ENCODE measurements around the gene DPP9. TPM values are rescaled to one million over a fixed set of nuclear protein-coding genes. Genes with fewer than 3 reads are reported as not detected.

Gene DPP9
- total RNA-seq, 2 donors from 2014 or later, result 36.2 to 50.4 TPM

- no peak for DNase-seq (ENCODE audit: low spot score)
- Histone ChIP-seq H3K4me1 (peaks cover 0 to 7% of the 10 kb centered on the region in 2 donors), H3K27ac (no peak overlapping the region), H3K27me3 (no peaks in the 10 kb centered on the region), H3K9me3 (no peaks in the 10 kb centered on the region), H3K4me3 (no peak overlapping the region), H3K36me3 (no peaks in the 10 kb centered on the region)
- no peak for TF ChIP-seq CTCF (IDR thresholded peaks at IDR 0.05)
These were observed 10.2 kb upstream of the DPP9 start for GRCh38 chr19:4733755-4734345.

- H3K27ac ChIP-seq, result no peak overlapping the region
- peaks cover 0 to 7% of the 10 kb centered on the region in 2 donors for H3K4me1 ChIP-seq
- no peak overlapping the region for H3K4me3 ChIP-seq
- H3K36me3 ChIP-seq, result no peaks in the 10 kb centered on the region
- H3K9me3 ChIP-seq, result no peaks in the 10 kb centered on the region
- DNase-seq (ENCODE audit: low spot score), result no peak
- no peaks in the 10 kb centered on the region for H3K27me3 ChIP-seq
- peak; percentile 67 to 86 for TF ChIP-seq CTCF (IDR thresholded peaks at IDR 0.05)
These were observed 9.1 kb upstream of the DPP9 start for GRCh38 chr19:4732680-4733114.

- H3K36me3 ChIP-seq, result no peaks in the 10 kb centered on the region
- H3K27ac ChIP-seq, result no peak overlapping the region
- DNase-seq (ENCODE audit: low spot score), result no peak
These were observed 7.1 kb upstream of the DPP9 start for GRCh38 chr19:4730740-4731171.

GRCh38 chr19:4728871-4729270 is 5.2 kb upstream of the DPP9 start:
- no peak for TF ChIP-seq CTCF (IDR thresholded peaks at IDR 0.05)
- Histone ChIP-seq H3K27me3 (no peaks in the 10 kb centered on the region), H3K9me3 (no peaks in the 10 kb centered on the region), H3K27ac (no peak overlapping the region), H3K4me3 (no peak overlapping the region), H3K36me3 (no peaks in the 10 kb centered on the region), H3K4me1 (peaks cover 0 to 14% of the 10 kb centered on the region in 2 donors)
- no peak for DNase-seq (ENCODE audit: low spot score)

More at GRCh38 chr19:4730740-4731171, 7.1 kb upstream of the DPP9 start:
- H3K27me3 ChIP-seq, result no peaks in the 10 kb centered on the region
- H3K4me3 ChIP-seq, result no peak overlapping the region
- no peaks in the 10 kb centered on the region for H3K9me3 ChIP-seq
- H3K4me1 ChIP-seq, result peaks cover 0 to 7% of the 10 kb centered on the region in 2 donors
- peak in 1 of 2 donors; percentile 56 for TF ChIP-seq CTCF (IDR thresholded peaks at IDR 0.05)

GRCh38 chr19:4722671-4723594 is 709 bp downstream of the DPP9 start:
- DNase-seq (ENCODE audit: low spot score), result no peak
- H3K36me3 ChIP-seq, result peaks cover 23% of the 10 kb centered on the region
- H3K27ac ChIP-seq, result peak overlapping the region; percentile 87 to 88
- no peaks in the 10 kb centered on the region for H3K9me3 ChIP-seq
- no peak for TF ChIP-seq CTCF (IDR thresholded peaks at IDR 0.05)
- H3K27me3 ChIP-seq, result no peaks in the 10 kb centered on the region
- H3K4me1 ChIP-seq, result peaks cover 0 to 25% of the 10 kb centered on the region in 2 donors
- peak overlapping the region; percentile 94 to 100 for H3K4me3 ChIP-seq

All from right atrium auricular region (tissue), 2 donors.